Stimulated activated CD4-positive, alpha-beta T cell treated with anti-CD3 and anti-CD28 coated beads, Interleukin-1b, Interleukin-23, amount 100 ng/mL, for 4 hours (primary cell): ENCODE measurements around the gene PNKD.

ENCODE experiments used
- DNase-seq, 2 donors: peaks; one replicate each; pipeline ENCODE4 v3.0.0-alpha.2; 2020; ENCODE audit warnings: low read depth in 2 of 2

Gene PNKD

GRCh38 chr2:218269900-218270720, at the start of gene PNKD, which contains the start of gene AAMP:
Gene PNKD, plus strand, starts transcription at chr2:218270519. Its CDS starts 17 bp downstream, at chr2:218270536.
Gene AAMP, minus strand, starts transcription at chr2:218270137. Its CDS starts 51 bp downstream, at chr2:218270086.
- peak; percentile 100 for DNase-seq

- no peak for DNase-seq
These were observed 49.3 kb upstream of the PNKD start for GRCh38 chr2:218221000-218221399.

GRCh38 chr2:218223046-218223445, 47.3 kb upstream of the PNKD start:
- DNase-seq = no peak

- DNase-seq = no peak
These were observed 46.1 kb upstream of the PNKD start for GRCh38 chr2:218224186-218224585.

GRCh38 chr2:218226903-218227302, 43.4 kb upstream of the PNKD start:
- no peak for DNase-seq

GRCh38 chr2:218228366-218229090, 41.8 kb upstream of the PNKD start:
- no peak for DNase-seq

- DNase-seq = peak in 1 of 2 donors; percentile 20
These were observed 41.1 kb upstream of the PNKD start for GRCh38 chr2:218229239-218229638.

GRCh38 chr2:218229851-218230250, 40.5 kb upstream of the PNKD start:
- no peak for DNase-seq

GRCh38 chr2:218230882-218231281, 39.4 kb upstream of the PNKD start:
- DNase-seq = no peak

GRCh38 chr2:218233543-218233942, 36.8 kb upstream of the PNKD start:
- DNase-seq = no peak

GRCh38 chr2:218234521-218234920, 35.8 kb upstream of the PNKD start:
- no peak for DNase-seq

GRCh38 chr2:218235017-218235416, 35.3 kb upstream of the PNKD start:
- DNase-seq = no peak

GRCh38 chr2:218236829-218237228, 33.5 kb upstream of the PNKD start:
- no peak for DNase-seq

- no peak for DNase-seq
These were observed 31.4 kb upstream of the PNKD start for GRCh38 chr2:218238887-218239286.

GRCh38 chr2:218244204-218244603, 26.1 kb upstream of the PNKD start:
- no peak for DNase-seq

- no peak for DNase-seq
These were observed 25.7 kb upstream of the PNKD start for GRCh38 chr2:218244665-218245064.

GRCh38 chr2:218245214-218245613, 25.1 kb upstream of the PNKD start:
- no peak for DNase-seq

- DNase-seq = no peak
These were observed 20.6 kb upstream of the PNKD start for GRCh38 chr2:218249691-218250090.

- DNase-seq = no peak
These were observed 17.6 kb upstream of the PNKD start for GRCh38 chr2:218252509-218253231.

GRCh38 chr2:218253232-218253625, 17.1 kb upstream of the PNKD start:
- DNase-seq = no peak

- no peak for DNase-seq
These were observed 14.9 kb upstream of the PNKD start for GRCh38 chr2:218255446-218255845.

- DNase-seq = no peak
These were observed 13.5 kb upstream of the PNKD start for GRCh38 chr2:218256612-218257350.
